BLaER1 treated with 17β-estradiol and CSF1 and Interleukin-3, amounts not matched to agents 10 nM and 100 nM (cell line): Measurements from ENCODE around the gene WLS.

Experiments
- H3K27ac ChIP-seq, 11 experiments: shearing (Covaris generic); formaldehyde crosslinking; 2 replicates each; pipeline ENCODE4 v1.8.1; 2022
- H3K27me3 ChIP-seq, 11 experiments: shearing (Covaris generic); formaldehyde crosslinking; 2 replicates each; pipeline ENCODE4 v1.8.1; 2022
- H3K36me3 ChIP-seq, 11 experiments: shearing (Covaris generic); formaldehyde crosslinking; 2 replicates each; pipeline ENCODE4 v1.8.1; 2022
- H3K4me1 ChIP-seq, 10 experiments: shearing (Covaris generic); formaldehyde crosslinking; 2 replicates each; pipeline ENCODE4 v1.8.1; 2022
- H3K4me2 ChIP-seq, 11 experiments: shearing (Covaris generic); formaldehyde crosslinking; 2 replicates each; pipeline ENCODE4 v1.8.1; 2022
- H3K4me3 ChIP-seq, 10 experiments: shearing (Covaris generic); formaldehyde crosslinking; 2 replicates each; pipeline ENCODE4 v1.8.1; 2022
- H3K9ac ChIP-seq, 11 experiments: shearing (Covaris generic); formaldehyde crosslinking; 2 replicates each; pipeline ENCODE4 v1.8.1; 2022
- H3K9me3 ChIP-seq, 11 experiments: shearing (Covaris generic); formaldehyde crosslinking; replicated peaks in 1 of 11; 2 replicates each; pipeline ENCODE4 v1.8.1; 2022
- H4K20me1 ChIP-seq, 11 experiments: shearing (Covaris generic); formaldehyde crosslinking; 2 replicates each; pipeline ENCODE4 v1.8.1; 2022
- Cebpa-rat ChIP-seq, 11 experiments: shearing (Covaris generic); IDR thresholded peaks; 2 replicates each; pipeline ENCODE4 v1.8.1; 2022

The WLS gene

GRCh38 chr1:68210027-68210426 is 22.3 kb downstream of the WLS start:
- no peaks in the 10 kb centered on the region for H3K36me3 ChIP-seq
- peaks cover 0 to 8% (median 2%) of the 10 kb centered on the region in 10 experiments; a peak in 5 of 20 replicates for H3K4me1 ChIP-seq
- H3K27me3 ChIP-seq, result no peaks in the 10 kb centered on the region
- no peak overlapping the region for H3K4me3 ChIP-seq
- H3K9me3 ChIP-seq, result no peaks in the 10 kb centered on the region
- H3K27ac ChIP-seq, result no peak overlapping the region
- no peak overlapping the region for H3K9ac ChIP-seq
- no peak for TF ChIP-seq Cebpa-rat (IDR thresholded peaks at IDR 0.05)
- H4K20me1 ChIP-seq, result no peaks in the 10 kb centered on the region
- no peak overlapping the region for H3K4me2 ChIP-seq

- no peak overlapping the region for H3K4me2 ChIP-seq
These were observed 25.3 kb downstream of the WLS start for GRCh38 chr1:68206848-68207689.

GRCh38 chr1:68205794-68206358 is 26.4 kb downstream of the WLS start:
- TF ChIP-seq Cebpa-rat (IDR thresholded peaks at IDR 0.05), result no peak
- no peak overlapping the region for H3K27ac ChIP-seq
- H3K36me3 ChIP-seq, result no peaks in the 10 kb centered on the region
- no peaks in the 10 kb centered on the region for H3K9me3 ChIP-seq
- no peaks in the 10 kb centered on the region for H3K27me3 ChIP-seq
- H3K9ac ChIP-seq, result no peak overlapping the region
- no peak overlapping the region for H3K4me3 ChIP-seq
- H3K4me1 ChIP-seq, result peaks cover 0 to 7% (median 0%) of the 10 kb centered on the region in 10 experiments; a peak in 4 of 20 replicates
- no peak overlapping the region for H3K4me2 ChIP-seq
- no peaks in the 10 kb centered on the region for H4K20me1 ChIP-seq

More at GRCh38 chr1:68206848-68207689, 25.3 kb downstream of the WLS start:
- no peaks in the 10 kb centered on the region for H4K20me1 ChIP-seq
- H3K9me3 ChIP-seq, result no peaks in the 10 kb centered on the region
- H3K9ac ChIP-seq, result no peak overlapping the region
- peaks cover 0 to 7% (median 0%) of the 10 kb centered on the region in 10 experiments; a peak in 4 of 20 replicates for H3K4me1 ChIP-seq
- TF ChIP-seq Cebpa-rat (IDR thresholded peaks at IDR 0.05), result no peak
- H3K27ac ChIP-seq, result no peak overlapping the region
- H3K27me3 ChIP-seq, result no peaks in the 10 kb centered on the region
- no peaks in the 10 kb centered on the region for H3K36me3 ChIP-seq
- no peak overlapping the region for H3K4me3 ChIP-seq

- Histone ChIP-seq H3K27ac (no peak overlapping the region), H3K4me3 (no peak overlapping the region), H3K27me3 (no peaks in the 10 kb centered on the region), H3K4me1 (peaks cover 0 to 7% (median 0%) of the 10 kb centered on the region in 10 experiments; a peak in 4 of 20 replicates), H3K36me3 (no peaks in the 10 kb centered on the region), H3K9me3 (no peaks in the 10 kb centered on the region), H3K9ac (no peak overlapping the region), H3K4me2 (no peak overlapping the region; a peak in 1 of 22 replicates), H4K20me1 (no peaks in the 10 kb centered on the region)
- TF ChIP-seq Cebpa-rat (IDR thresholded peaks at IDR 0.05), result no peak
These were observed 27.2 kb downstream of the WLS start for GRCh38 chr1:68204977-68205630.

GRCh38 chr1:68202239-68202832 is 30.0 kb downstream of the WLS start:
- H3K36me3 ChIP-seq, result no peaks in the 10 kb centered on the region
- no peaks in the 10 kb centered on the region for H4K20me1 ChIP-seq
- H3K9me3 ChIP-seq, result no peaks in the 10 kb centered on the region
- H3K9ac ChIP-seq, result no peak overlapping the region
- no peak overlapping the region for H3K4me2 ChIP-seq
- no peak overlapping the region for H3K27ac ChIP-seq
- peaks cover 0 to 6% (median 0%) of the 10 kb centered on the region in 10 experiments; a peak in 2 of 20 replicates for H3K4me1 ChIP-seq
- no peak overlapping the region for H3K4me3 ChIP-seq
- no peak for TF ChIP-seq Cebpa-rat (IDR thresholded peaks at IDR 0.05)
- no peaks in the 10 kb centered on the region for H3K27me3 ChIP-seq

GRCh38 chr1:68201546-68202238 is 30.6 kb downstream of the WLS start:
- H3K27me3 ChIP-seq, result no peaks in the 10 kb centered on the region
- no peaks in the 10 kb centered on the region for H3K36me3 ChIP-seq
- H3K4me2 ChIP-seq, result no peak overlapping the region
- TF ChIP-seq Cebpa-rat (IDR thresholded peaks at IDR 0.05), result no peak
- H3K4me1 ChIP-seq, result peaks cover 0 to 6% (median 0%) of the 10 kb centered on the region in 10 experiments; a peak in 3 of 20 replicates
- no peak overlapping the region for H3K4me3 ChIP-seq
- no peaks in the 10 kb centered on the region for H4K20me1 ChIP-seq
- H3K27ac ChIP-seq, result no peak overlapping the region
- no peak overlapping the region for H3K9ac ChIP-seq
- no peaks in the 10 kb centered on the region for H3K9me3 ChIP-seq

- H3K4me2 ChIP-seq, result no peak overlapping the region
- peaks cover 0 to 4% (median 0%) of the 10 kb centered on the region in 10 experiments; a peak in 1 of 20 replicates for H3K4me1 ChIP-seq
- H3K9ac ChIP-seq, result no peak overlapping the region
- H3K27me3 ChIP-seq, result no peaks in the 10 kb centered on the region
- H3K9me3 ChIP-seq, result no peaks in the 10 kb centered on the region
- TF ChIP-seq Cebpa-rat (IDR thresholded peaks at IDR 0.05), result no peak
- no peak overlapping the region for H3K4me3 ChIP-seq
- H3K27ac ChIP-seq, result no peak overlapping the region
- H4K20me1 ChIP-seq, result no peaks in the 10 kb centered on the region
- no peaks in the 10 kb centered on the region for H3K36me3 ChIP-seq
These were observed 32.7 kb downstream of the WLS start for GRCh38 chr1:68199603-68200002.

GRCh38 chr1:68198752-68199151 is 33.6 kb downstream of the WLS start:
- H3K36me3 ChIP-seq, result no peaks in the 10 kb centered on the region
- no peak for TF ChIP-seq Cebpa-rat (IDR thresholded peaks at IDR 0.05)
- no peak overlapping the region for H3K4me2 ChIP-seq
- H3K9ac ChIP-seq, result no peak overlapping the region
- no peaks in the 10 kb centered on the region for H4K20me1 ChIP-seq
- peaks cover 0 to 4% (median 0%) of the 10 kb centered on the region in 10 experiments; a peak in 1 of 20 replicates for H3K4me1 ChIP-seq
- H3K27me3 ChIP-seq, result no peaks in the 10 kb centered on the region
- H3K4me3 ChIP-seq, result no peak overlapping the region
- H3K9me3 ChIP-seq, result no peaks in the 10 kb centered on the region
- no peak overlapping the region for H3K27ac ChIP-seq
